ENCODE results near the gene CNPY1.

The CNPY1 gene

DNA sequence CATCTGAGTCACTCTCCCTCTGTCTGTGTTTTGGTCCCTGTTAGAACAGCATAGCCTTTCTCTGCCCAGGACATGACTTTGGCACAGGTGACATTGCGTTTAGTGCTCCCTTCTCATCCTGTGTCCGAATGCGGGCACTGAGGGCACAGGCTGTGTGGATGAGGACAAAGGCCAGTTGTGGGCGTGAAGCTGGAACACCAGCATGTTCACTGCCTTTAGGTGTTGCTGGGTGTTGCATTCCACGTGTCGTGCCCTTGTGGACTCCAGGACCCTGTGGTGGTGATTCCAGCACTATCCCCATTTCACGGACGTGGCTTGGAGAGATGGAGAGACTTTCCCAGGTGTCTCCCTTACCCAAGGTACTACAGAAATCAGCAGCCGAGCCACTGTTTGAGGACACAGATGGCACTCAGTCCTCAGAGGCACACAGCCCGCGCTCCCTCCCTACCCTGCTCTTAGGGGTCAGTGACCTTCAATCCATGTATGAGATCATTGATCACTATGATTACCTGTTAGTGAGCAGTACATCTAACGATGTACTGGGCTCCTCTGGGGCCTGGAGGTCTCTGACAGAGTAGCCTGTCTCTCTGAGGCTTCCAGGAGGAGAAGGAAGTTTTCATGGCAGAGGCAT, 917 bp upstream of the CNPY1 start:
- Histone ChIP-seq H4K91ac (ENCODE audit: low read length) (no peak overlapping the region), H3K14ac (ENCODE audit: low read length in 2 of 2) (no peak overlapping the region), H2BK15ac (ENCODE audit: low read depth, poor library complexity, severe bottlenecking) (no peak overlapping the region), H4K8ac (ENCODE audit: low read length) (no peak overlapping the region), H3K4me2 (ENCODE audit: low read length, poor library complexity, severe bottlenecking) (no peak overlapping the region), H3K9me3 (ENCODE audit: control insufficient read depth, low read length) (no peaks in the 10 kb centered on the region), H3K4ac (ENCODE audit: low read depth in 1 of 2, low read length in 2 of 2) (no peak overlapping the region), H2BK5ac (ENCODE audit: low read depth, low read length, poor library complexity, severe bottlenecking) (no peak overlapping the region), H2AK5ac (ENCODE audit: low read length, severe bottlenecking) (no peak overlapping the region), H3K27me3 (ENCODE audit: control insufficient read depth in 1 of 2, insufficient read depth in 1 of 2, low read length in 2 of 2) (peaks cover 13 to 31% of the 10 kb centered on the region in 2 experiments), H3K18ac (ENCODE audit: low read depth in 1 of 2, low read length in 2 of 2) (no peak overlapping the region), H3K79me1 (replicated peaks; ENCODE audit: low read length, poor library complexity, severe bottlenecking) (no peaks in the 10 kb centered on the region), H2BK120ac (ENCODE audit: low read depth, low read length) (no peak overlapping the region), H3K4me1 (ENCODE audit: control insufficient read depth, insufficient read depth, low read depth, low read length) (peaks cover 2% of the 10 kb centered on the region), H3K27ac (ENCODE audit: low read length, poor library complexity, severe bottlenecking) (no peak overlapping the region), H2AFZ (ENCODE audit: low read depth, low read length) (no peak overlapping the region), H3K36me3 (ENCODE audit: control insufficient read depth in 1 of 2, insufficient read depth in 2 of 2, low read depth in 1 of 2, low read length in 2 of 2) (no peaks in the 10 kb centered on the region), H3K23ac (ENCODE audit: low read length in 2 of 2) (no peak overlapping the region), H3K9ac (ENCODE audit: low read length) (no peak overlapping the region), H2BK12ac (ENCODE audit: low read length in 2 of 2) (no peak overlapping the region), H3K4me3 (ENCODE audit: insufficient read depth in 1 of 2, low read depth in 1 of 2, low read length in 2 of 2) (no peak overlapping the region)
- no peak for DNase-seq
- WGBS = 83% methylated on average over 12 of the region's 12 CpGs

DNA sequence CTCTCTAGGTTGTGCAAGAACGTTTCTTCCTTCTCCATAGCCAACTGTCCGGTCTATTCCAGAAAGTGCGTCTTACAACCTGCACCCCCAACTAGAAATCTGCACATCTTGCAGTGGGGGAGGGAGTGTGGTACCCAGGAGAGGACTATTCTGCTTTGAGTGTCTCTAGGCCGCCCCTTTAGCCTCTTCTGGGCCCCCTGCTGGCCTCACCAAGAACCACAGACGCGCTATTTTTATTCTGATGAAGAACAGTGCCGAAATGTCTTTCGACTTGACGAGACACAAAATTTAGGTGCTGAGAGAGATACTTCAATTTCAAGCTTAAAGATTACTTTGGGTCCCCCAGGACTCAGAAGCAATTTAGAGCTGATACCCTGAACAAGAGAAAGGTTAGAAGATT, 1.0 kb downstream of the CNPY1 start:
- Histone ChIP-seq H4K91ac (ENCODE audit: low read length) (no peak overlapping the region), H2BK5ac (ENCODE audit: low read depth, low read length, poor library complexity, severe bottlenecking) (no peak overlapping the region), H2BK12ac (ENCODE audit: low read length in 2 of 2) (no peak overlapping the region), H3K27ac (ENCODE audit: low read length, poor library complexity, severe bottlenecking) (no peak overlapping the region), H3K4me3 (ENCODE audit: insufficient read depth in 1 of 2, low read depth in 1 of 2, low read length in 2 of 2) (no peak overlapping the region), H3K4me1 (ENCODE audit: control insufficient read depth, insufficient read depth, low read depth, low read length) (peaks cover 2% of the 10 kb centered on the region), H3K23ac (ENCODE audit: low read length in 2 of 2) (no peak overlapping the region), H2BK15ac (ENCODE audit: low read depth, poor library complexity, severe bottlenecking) (no peak overlapping the region), H2BK120ac (ENCODE audit: low read depth, low read length) (no peak overlapping the region), H3K9me3 (ENCODE audit: control insufficient read depth, low read length) (no peaks in the 10 kb centered on the region), H4K8ac (ENCODE audit: low read length) (no peak overlapping the region), H2AFZ (ENCODE audit: low read depth, low read length) (no peak overlapping the region), H3K4ac (ENCODE audit: low read depth in 1 of 2, low read length in 2 of 2) (no peak overlapping the region), H3K4me2 (ENCODE audit: low read length, poor library complexity, severe bottlenecking) (no peak overlapping the region), H3K18ac (ENCODE audit: low read depth in 1 of 2, low read length in 2 of 2) (no peak overlapping the region), H3K36me3 (ENCODE audit: control insufficient read depth in 1 of 2, insufficient read depth in 2 of 2, low read depth in 1 of 2, low read length in 2 of 2) (no peaks in the 10 kb centered on the region), H3K9ac (ENCODE audit: low read length) (no peak overlapping the region), H3K27me3 (ENCODE audit: control insufficient read depth in 1 of 2, insufficient read depth in 1 of 2, low read length in 2 of 2) (peaks cover 18 to 46% of the 10 kb centered on the region in 2 experiments), H2AK5ac (ENCODE audit: low read length, severe bottlenecking) (no peak overlapping the region), H3K14ac (ENCODE audit: low read length in 2 of 2) (no peak overlapping the region), H3K79me1 (replicated peaks; ENCODE audit: low read length, poor library complexity, severe bottlenecking) (no peaks in the 10 kb centered on the region)
- 79% methylated on average over 7 of the region's 9 CpGs for WGBS
- DNase-seq = no peak

DNA sequence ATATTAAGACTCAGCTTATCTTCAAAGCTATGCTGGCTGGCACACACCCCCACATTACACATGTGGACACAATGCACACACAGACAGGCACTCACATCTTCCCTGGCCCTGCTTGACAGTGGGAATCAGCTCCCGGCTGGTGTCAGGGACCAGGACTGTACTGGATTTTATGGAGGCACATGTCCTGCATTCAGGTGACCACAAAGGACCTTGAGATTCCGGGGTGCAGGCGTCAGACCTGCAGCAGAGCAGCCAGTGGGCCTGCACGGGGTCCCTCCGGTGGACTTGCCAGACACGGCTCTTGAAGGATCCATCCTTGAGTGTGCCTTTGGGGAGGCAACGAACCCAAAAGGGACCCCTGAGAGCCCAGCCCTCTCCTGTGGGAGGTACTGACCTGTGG, 1.9 kb downstream of the CNPY1 start:
- Histone ChIP-seq H2BK120ac (ENCODE audit: low read depth, low read length) (no peak overlapping the region), H3K4me2 (ENCODE audit: low read length, poor library complexity, severe bottlenecking) (no peak overlapping the region), H3K27ac (ENCODE audit: low read length, poor library complexity, severe bottlenecking) (no peak overlapping the region)

DNA sequence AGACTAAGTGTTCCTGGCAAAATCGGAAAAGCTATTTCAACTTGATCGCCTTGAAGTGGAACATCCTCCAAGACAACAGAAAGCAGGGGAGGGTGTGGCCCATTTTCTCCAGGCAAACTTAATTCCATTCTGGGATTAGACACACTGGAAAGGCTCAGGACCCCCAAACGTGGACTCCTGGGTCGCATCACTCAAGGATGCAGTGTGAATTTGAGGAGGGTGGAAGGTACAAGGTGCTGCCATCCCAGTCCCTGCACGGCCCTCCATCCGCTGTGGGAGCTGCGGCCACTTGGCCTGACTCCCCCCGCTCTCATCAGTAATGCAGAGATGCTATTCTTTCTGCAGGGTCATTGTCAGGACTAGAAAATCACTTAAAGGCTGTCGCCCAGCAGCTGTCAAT, 2.4 kb downstream of the CNPY1 start:
- Histone ChIP-seq H3K36me3 (ENCODE audit: control insufficient read depth in 1 of 2, insufficient read depth in 2 of 2, low read depth in 1 of 2, low read length in 2 of 2) (no peaks in the 10 kb centered on the region), H3K9me3 (ENCODE audit: control insufficient read depth, low read length) (no peaks in the 10 kb centered on the region), H3K27ac (ENCODE audit: low read length, poor library complexity, severe bottlenecking) (no peak overlapping the region), H3K9ac (ENCODE audit: low read length) (no peak overlapping the region), H3K4me3 (ENCODE audit: insufficient read depth in 1 of 2, low read depth in 1 of 2, low read length in 2 of 2) (no peak overlapping the region), H2AFZ (ENCODE audit: low read depth, low read length) (no peak overlapping the region), H4K91ac (ENCODE audit: low read length) (no peak overlapping the region), H3K79me1 (replicated peaks; ENCODE audit: low read length, poor library complexity, severe bottlenecking) (no peaks in the 10 kb centered on the region), H2BK120ac (ENCODE audit: low read depth, low read length) (no peak overlapping the region), H2BK15ac (ENCODE audit: low read depth, poor library complexity, severe bottlenecking) (no peak overlapping the region), H2BK12ac (ENCODE audit: low read length in 2 of 2) (no peak overlapping the region), H3K4me1 (ENCODE audit: control insufficient read depth, insufficient read depth, low read depth, low read length) (peaks cover 2% of the 10 kb centered on the region), H4K8ac (ENCODE audit: low read length) (no peak overlapping the region), H2AK5ac (ENCODE audit: low read length, severe bottlenecking) (no peak overlapping the region), H3K4ac (ENCODE audit: low read depth in 1 of 2, low read length in 2 of 2) (no peak overlapping the region), H2BK5ac (ENCODE audit: low read depth, low read length, poor library complexity, severe bottlenecking) (no peak overlapping the region), H3K23ac (ENCODE audit: low read length in 2 of 2) (no peak overlapping the region), H3K14ac (ENCODE audit: low read length in 2 of 2) (no peak overlapping the region), H3K4me2 (ENCODE audit: low read length, poor library complexity, severe bottlenecking) (no peak overlapping the region), H3K18ac (ENCODE audit: low read depth in 1 of 2, low read length in 2 of 2) (no peak overlapping the region), H3K27me3 (ENCODE audit: control insufficient read depth in 1 of 2, insufficient read depth in 1 of 2, low read length in 2 of 2) (peaks cover 25 to 56% of the 10 kb centered on the region in 2 experiments)
- WGBS = 83% methylated on average over 9 of the region's 9 CpGs
- DNase-seq = no peak

More for the DNA sequence above, 1.9 kb downstream of the CNPY1 start:
- no peak overlapping the region for H3K18ac ChIP-seq (ENCODE audit: low read depth in 1 of 2, low read length in 2 of 2)
- no peak overlapping the region for H2BK5ac ChIP-seq (ENCODE audit: low read depth, low read length, poor library complexity, severe bottlenecking)
- peaks cover 22 to 51% of the 10 kb centered on the region in 2 experiments for H3K27me3 ChIP-seq (ENCODE audit: control insufficient read depth in 1 of 2, insufficient read depth in 1 of 2, low read length in 2 of 2)
- no peak overlapping the region for H3K4me3 ChIP-seq (ENCODE audit: insufficient read depth in 1 of 2, low read depth in 1 of 2, low read length in 2 of 2)
- H2BK15ac ChIP-seq (ENCODE audit: low read depth, poor library complexity, severe bottlenecking) = no peak overlapping the region
- H3K9me3 ChIP-seq (ENCODE audit: control insufficient read depth, low read length) = no peaks in the 10 kb centered on the region
- no peak overlapping the region for H4K8ac ChIP-seq (ENCODE audit: low read length)
- no peak overlapping the region for H3K9ac ChIP-seq (ENCODE audit: low read length)
- H3K14ac ChIP-seq (ENCODE audit: low read length in 2 of 2) = no peak overlapping the region
- H3K36me3 ChIP-seq (ENCODE audit: control insufficient read depth in 1 of 2, insufficient read depth in 2 of 2, low read depth in 1 of 2, low read length in 2 of 2) = no peaks in the 10 kb centered on the region
- 82% methylated on average over 7 of the region's 7 CpGs for WGBS
- DNase-seq = no peak
- H3K4me1 ChIP-seq (ENCODE audit: control insufficient read depth, insufficient read depth, low read depth, low read length) = peaks cover 2% of the 10 kb centered on the region
- H2AK5ac ChIP-seq (ENCODE audit: low read length, severe bottlenecking) = no peak overlapping the region
- no peak overlapping the region for H2BK12ac ChIP-seq (ENCODE audit: low read length in 2 of 2)
- no peak overlapping the region for H3K23ac ChIP-seq (ENCODE audit: low read length in 2 of 2)
- H3K4ac ChIP-seq (ENCODE audit: low read depth in 1 of 2, low read length in 2 of 2) = no peak overlapping the region
- H4K91ac ChIP-seq (ENCODE audit: low read length) = no peak overlapping the region
- H3K79me1 ChIP-seq (replicated peaks; ENCODE audit: low read length, poor library complexity, severe bottlenecking) = no peaks in the 10 kb centered on the region
- H2AFZ ChIP-seq (ENCODE audit: low read depth, low read length) = no peak overlapping the region

Measured in mesenchymal stem cell (in vitro differentiated cells and primary cell).